LNCaP clone FGC (cell line): ENCODE results near the gene RAB22A.

ENCODE experiments used
- DNase-seq: peaks from one replicate; pipeline ENCODE4 v3.0.0-alpha.2; 2011; ENCODE audit warnings: low read depth
- H3K4me3 ChIP-seq: 2 replicates; pipeline ENCODE4 v1.5.1; 2011; ENCODE audit warnings: mild to moderate bottlenecking, low read depth, low read length, control low read depth
- CTCF ChIP-seq: IDR thresholded peaks from 2 replicates; pipeline ENCODE4 v1.5.1; 2012; ENCODE audit warnings: mild to moderate bottlenecking; ENCODE audit not compliant: control insufficient read depth, insufficient read depth; ENCODE audit errors: extremely low read depth

Gene RAB22A

DNA sequence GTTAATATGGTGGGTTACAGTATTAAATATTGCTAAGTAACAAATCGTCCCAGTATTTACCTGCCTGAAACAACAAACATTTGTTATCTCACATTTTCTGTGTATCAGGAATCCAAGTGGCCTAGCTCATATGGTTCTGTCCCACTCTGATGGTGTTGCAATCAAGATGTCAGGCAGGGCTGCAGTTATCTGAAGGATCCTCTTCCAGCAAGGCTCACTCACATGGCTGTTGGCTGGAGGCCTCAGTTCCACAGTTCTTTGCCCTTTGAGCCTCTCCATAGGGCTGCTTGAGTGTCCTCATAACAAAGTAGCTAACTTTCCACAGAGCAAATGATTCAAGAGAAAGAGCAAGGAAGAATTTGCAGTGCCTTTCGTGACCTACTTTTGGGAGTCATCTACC is 17.7 kb downstream of the RAB22A start:
- DNase-seq = no peak
- no peak overlapping the region for H3K4me3 ChIP-seq
- TF ChIP-seq CTCF = no peak

DNA sequence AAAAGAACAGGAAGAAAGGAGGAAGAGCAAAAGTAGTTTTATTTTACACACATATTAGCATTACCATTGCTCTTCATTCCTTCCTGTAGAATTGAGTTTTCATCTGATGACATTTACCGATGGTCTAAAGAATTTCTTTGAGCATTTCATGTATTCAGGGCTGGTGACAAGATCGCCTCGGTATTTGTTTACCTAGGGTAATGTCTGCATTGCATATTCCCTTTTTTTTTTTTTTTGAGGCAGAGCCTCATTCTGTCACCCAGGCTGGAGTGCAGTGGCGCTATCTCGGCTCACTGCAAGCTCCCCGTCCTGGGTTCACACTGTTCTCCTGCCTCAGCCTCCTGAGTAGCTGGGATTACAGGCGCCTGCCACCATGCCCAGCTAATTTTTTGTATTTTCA is 19.3 kb downstream of the RAB22A start:
- DNase-seq = no peak
- no peak overlapping the region for H3K4me3 ChIP-seq
- no peak for TF ChIP-seq CTCF

DNA sequence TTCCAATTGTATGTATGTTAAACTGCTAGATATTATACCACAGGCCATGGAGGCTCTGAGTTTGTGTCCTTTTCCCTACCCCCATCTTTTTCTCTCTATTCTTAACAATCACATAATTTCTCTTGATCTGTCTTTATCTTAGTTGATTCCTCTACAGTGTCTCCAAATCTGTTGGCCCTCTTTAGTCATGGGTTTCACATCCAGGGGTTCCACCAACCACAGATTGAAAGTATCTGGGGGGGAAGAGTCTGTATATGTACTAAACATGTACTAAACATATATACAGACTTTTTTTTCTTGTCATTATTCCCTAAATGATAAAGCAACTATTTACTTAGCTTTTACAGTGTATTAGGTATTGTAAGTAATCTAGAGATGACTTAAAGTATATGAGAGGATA is 20.2 kb downstream of the RAB22A start:
- DNase-seq = no peak
- no peak for TF ChIP-seq CTCF
- H3K4me3 ChIP-seq = no peak overlapping the region

DNA sequence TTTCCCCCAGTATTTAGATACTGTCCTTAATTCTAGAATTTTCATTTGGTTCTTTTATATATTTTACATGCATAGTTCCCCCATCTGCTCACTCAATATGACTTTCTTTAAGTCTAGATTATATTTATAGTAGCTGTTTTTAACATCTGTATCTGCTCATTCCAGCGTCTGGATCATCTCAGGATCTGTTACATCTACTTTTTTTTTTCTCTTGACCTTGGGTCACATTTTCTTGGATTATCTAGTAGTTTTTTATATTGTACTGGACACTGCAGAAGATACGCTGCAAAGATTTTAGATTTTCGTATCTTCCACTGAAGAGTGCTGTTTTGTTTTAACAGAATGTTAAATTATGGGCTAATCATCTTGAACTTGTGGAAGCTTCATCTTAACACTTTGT is 20.7 kb downstream of the RAB22A start:
- DNase-seq = no peak
- H3K4me3 ChIP-seq = no peak overlapping the region
- TF ChIP-seq CTCF = no peak

DNA sequence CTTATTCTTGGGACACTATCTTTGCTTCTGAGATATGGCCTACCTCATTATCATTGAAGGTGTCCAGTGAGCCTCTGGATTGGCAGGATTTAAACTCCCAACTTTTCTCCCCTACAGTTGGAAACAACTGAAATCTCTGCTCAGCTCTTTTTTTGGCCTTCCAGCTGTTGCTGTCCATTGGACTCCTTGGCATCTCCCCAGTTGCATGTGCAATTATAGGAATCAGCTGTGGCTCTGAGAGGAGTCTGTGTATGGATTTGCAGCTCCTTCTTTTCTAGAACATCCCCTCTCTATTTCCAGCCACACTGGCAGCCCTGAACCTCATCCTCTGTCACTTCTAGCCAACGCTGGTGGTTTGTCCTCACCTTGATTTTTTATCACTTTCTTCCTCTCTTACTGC is 21.2 kb downstream of the RAB22A start:
- no peak for TF ChIP-seq CTCF
- H3K4me3 ChIP-seq = no peak overlapping the region
- DNase-seq = no peak

GRCh38 chr20:58331961-58332551 is 22.5 kb downstream of the RAB22A start:
- no peak for TF ChIP-seq CTCF
- peak; percentile 85 for DNase-seq
- no peak overlapping the region for H3K4me3 ChIP-seq

DNA sequence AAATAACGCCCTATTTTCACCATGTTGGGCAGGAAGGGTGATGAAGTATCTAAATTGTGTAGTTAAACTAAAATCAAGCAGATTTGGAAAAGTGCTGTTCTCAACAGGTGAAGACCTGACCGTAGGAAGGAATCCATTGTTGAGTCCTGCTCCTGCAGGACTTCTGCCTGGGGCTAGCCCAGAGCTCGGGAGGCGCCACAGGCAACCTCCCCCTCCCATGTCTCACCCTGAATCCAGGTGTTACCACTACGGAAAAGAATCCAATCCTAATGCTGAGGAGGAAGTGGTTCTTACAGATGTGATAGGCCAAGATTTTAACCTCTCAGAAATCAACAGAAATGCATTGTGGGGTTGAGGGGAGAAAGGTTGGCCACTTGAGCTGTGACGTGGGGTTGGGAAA is 30.2 kb downstream of the RAB22A start:
- H3K4me3 ChIP-seq = no peak overlapping the region
- no peak for DNase-seq
- TF ChIP-seq CTCF = no peak
